H1 (cell line): ENCODE results near the gene CNTN6. TPM values are rescaled to one million over a fixed set of nuclear protein-coding genes. Genes with fewer than 3 reads are reported as not detected.

Source experiments
- CTCF ChIA-PET: fragments of 300-600 bp; sonication (Branson Sonifier 250); formaldehyde crosslinking; loops from one replicate; lab custom pipeline; 2021; ENCODE audit not compliant: partially characterized antibody; lab: Charles Lee
- POLR2A ChIA-PET: fragments of 300-600 bp; sonication (Branson Sonifier 250); formaldehyde crosslinking; loops from one replicate; lab custom pipeline; 2021; ENCODE audit warnings: inconsistent platforms; ENCODE audit not compliant: partially characterized antibody; lab: Charles Lee
- DNase-seq, 2 experiments: peaks; one replicate each; pipeline versions ENCODE4 v3.0.0 to v3.0.0-alpha.2; 2010 to 2022; ENCODE audit warnings: low spot score in 2 of 2, low read depth in 1 of 2, mixed read lengths in 1 of 2
- FAIRE-seq: peaks from 2 replicates; lab custom pipeline; 2011; peaks lifted over from hg19 to GRCh38; lab: Jason Lieb, UNC
- H2AFZ ChIP-seq: 2 replicates; pipeline ENCODE4 v1.8.1; 2012; ENCODE audit warnings: low read length, inconsistent platforms
- H2AK5ac ChIP-seq: 2 replicates; pipeline ENCODE4 v1.6.1; 2013; ENCODE audit warnings: low read depth, low read length
- H2BK120ac ChIP-seq: replicated peaks from 2 replicates; pipeline ENCODE3; 2013; ENCODE audit warnings: low read depth, low read length, inconsistent platforms
- H2BK12ac ChIP-seq: 2 replicates; pipeline ENCODE4 v1.6.1; 2013; ENCODE audit warnings: low read depth, low read length
- H2BK15ac ChIP-seq: 2 replicates; pipeline ENCODE4 v1.6.1; 2013; ENCODE audit warnings: low read length
- H2BK20ac ChIP-seq: 2 replicates; pipeline ENCODE4 v1.6.1; 2013; ENCODE audit warnings: low read length
- H2BK5ac ChIP-seq: 2 replicates; pipeline ENCODE4 v1.6.1; 2013; ENCODE audit warnings: low read depth, low read length
- H3K14ac ChIP-seq: 2 replicates; pipeline ENCODE4 v1.6.1; 2013; ENCODE audit warnings: inconsistent platforms; ENCODE audit not compliant: insufficient read length
- H3K18ac ChIP-seq: 2 replicates; pipeline ENCODE4 v1.6.1; 2013; ENCODE audit warnings: low read length; ENCODE audit errors: extremely low read depth
- H3K23ac ChIP-seq: 2 replicates; pipeline ENCODE4 v1.6.1; 2013; ENCODE audit warnings: inconsistent platforms; ENCODE audit not compliant: insufficient read length
- H3K23me2 ChIP-seq: 2 replicates; pipeline ENCODE4 v1.6.1; 2013; ENCODE audit warnings: low read depth, low read length
- H3K27ac ChIP-seq: 2 replicates; pipeline ENCODE4 v1.6.1; 2011; ENCODE audit warnings: low read depth, low read length, inconsistent platforms
- H3K27me3 ChIP-seq, 4 experiments: replicated peaks in 1 of 4; 1 replicate in 1 of 4; 2 replicates in 3 of 4; pipeline versions ENCODE4 v1.6.1 to v1.8.1; 2011 to 2013; ENCODE audit warnings: low read length in 3 of 4, mild to moderate bottlenecking in 3 of 4, inconsistent platforms in 2 of 4, mixed read lengths in 2 of 4, moderate library complexity in 1 of 4; ENCODE audit not compliant: control insufficient read depth in 3 of 4, insufficient read depth in 3 of 4; ENCODE audit errors: extremely low read depth in 1 of 4
- H3K36me3 ChIP-seq, 4 experiments: 2 replicates each; pipeline versions ENCODE4 v1.6.1 to v1.8.1; 2011 to 2013; ENCODE audit warnings: mild to moderate bottlenecking in 4 of 4, low read length in 3 of 4, moderate library complexity in 2 of 4, control low read depth in 1 of 4, inconsistent platforms in 1 of 4; ENCODE audit not compliant: insufficient read depth in 4 of 4, control insufficient read depth in 2 of 4
- H3K4ac ChIP-seq: replicated peaks from 2 replicates; pipeline ENCODE3; 2013; ENCODE audit warnings: low read length, low read depth, mixed read lengths, inconsistent platforms; ENCODE audit not compliant: insufficient read length
- H3K4me1 ChIP-seq, 4 experiments: replicated peaks in 1 of 4; 1 replicate in 1 of 4; 2 replicates in 3 of 4; pipeline versions ENCODE4 v1.6.1 to v1.8.1; 2011 to 2013; ENCODE audit warnings: low read length in 3 of 4, inconsistent platforms in 2 of 4, mixed read lengths in 1 of 4; ENCODE audit not compliant: insufficient read depth in 4 of 4, control insufficient read depth in 3 of 4
- H3K4me2 ChIP-seq, 2 experiments: 2 replicates each; pipeline versions ENCODE4 v1.6.1 to v1.8.1; 2011 to 2013; ENCODE audit warnings: low read depth in 2 of 2, low read length in 2 of 2, control low read depth in 1 of 2, inconsistent platforms in 1 of 2, mild to moderate bottlenecking in 1 of 2; ENCODE audit not compliant: insufficient read depth in 1 of 2
- H3K4me3 ChIP-seq, 4 experiments: fragments of 200-600, 300-600 bp in 1 of 4; sonication (generic), shearing (Covaris generic), sonication (Bioruptor Twin) in 1 of 4; 2 replicates each; pipeline versions ENCODE4 v1.5.1 to v1.8.1; 2011 to 2016; ENCODE audit warnings: low read length in 4 of 4, low read depth in 3 of 4, control low read depth in 2 of 4, inconsistent platforms in 2 of 4, mild to moderate bottlenecking in 2 of 4, mixed read lengths in 1 of 4, moderate library complexity in 1 of 4; ENCODE audit not compliant: insufficient read depth in 2 of 4; ENCODE audit errors: extremely low read depth in 1 of 4
- H3K56ac ChIP-seq: replicated peaks from 2 replicates; pipeline ENCODE3; 2013; ENCODE audit warnings: low read depth, mild to moderate bottlenecking, mixed read lengths, low read length, inconsistent platforms; ENCODE audit not compliant: insufficient read length
- H3K79me1 ChIP-seq: 2 replicates; pipeline ENCODE4 v1.6.1; 2013; ENCODE audit warnings: low read depth, low read length, control low read depth
- H3K79me2 ChIP-seq, 2 experiments: 2 replicates each; pipeline versions ENCODE4 v1.6.1 to v1.8.1; 2012 to 2013; ENCODE audit warnings: low read length in 2 of 2, mild to moderate bottlenecking in 2 of 2, inconsistent platforms in 1 of 2; ENCODE audit not compliant: insufficient read depth in 2 of 2, control insufficient read depth in 1 of 2
- H3K9ac ChIP-seq, 4 experiments: replicated peaks in 1 of 4; 1 replicate in 1 of 4; 2 replicates in 3 of 4; pipeline versions ENCODE4 v1.6.1 to v1.8.1; 2011 to 2013; ENCODE audit warnings: low read depth in 3 of 4, low read length in 3 of 4, control low read depth in 2 of 4, mild to moderate bottlenecking in 2 of 4, moderate library complexity in 2 of 4, inconsistent platforms in 1 of 4; ENCODE audit errors: extremely low read depth in 1 of 4
- H3K9me3 ChIP-seq, 2 experiments: 2 replicates each; pipeline versions ENCODE4 v1.6.1 to v1.8.1; 2012 to 2013; ENCODE audit warnings: mild to moderate bottlenecking in 2 of 2, moderate library complexity in 2 of 2, control low read depth in 1 of 2, inconsistent platforms in 1 of 2, low read depth in 1 of 2, low read length in 1 of 2, mixed read lengths in 1 of 2; ENCODE audit not compliant: insufficient read depth in 2 of 2
- H4K20me1 ChIP-seq, 2 experiments: replicated peaks in 1 of 2; 2 replicates each; pipeline versions ENCODE3 to v1.8.1; 2011 to 2013; ENCODE audit warnings: inconsistent platforms in 2 of 2, low read length in 2 of 2, mild to moderate bottlenecking in 1 of 2; ENCODE audit not compliant: insufficient read depth in 2 of 2, control insufficient read depth in 1 of 2
- H4K5ac ChIP-seq: 2 replicates; pipeline ENCODE4 v1.6.1; 2013; ENCODE audit warnings: low read length, low read depth, mixed read lengths, inconsistent platforms; ENCODE audit not compliant: insufficient read length
- H4K8ac ChIP-seq: 2 replicates; pipeline ENCODE4 v1.8.0; 2013; ENCODE audit warnings: mild to moderate bottlenecking, moderate library complexity, low read length, inconsistent platforms; ENCODE audit not compliant: insufficient read depth; ENCODE audit errors: extremely low read depth
- H4K91ac ChIP-seq: replicated peaks from 2 replicates; pipeline ENCODE3; 2013; ENCODE audit warnings: low read length, mixed read lengths, inconsistent platforms; ENCODE audit not compliant: insufficient read length
- CEBPB ChIP-seq: IDR thresholded peaks from 2 replicates; pipeline ENCODE4 v1.6.1; 2012; ENCODE audit warnings: low read depth, low read length
- CTCF ChIP-seq, 3 experiments: IDR thresholded peaks; 1 replicate in 2 of 3; 2 replicates in 1 of 3; pipeline versions ENCODE4 v1.5.1 to v1.6.1; 2011; ENCODE audit warnings: low read length in 3 of 3, mild to moderate bottlenecking in 3 of 3, inconsistent platforms in 2 of 3, low read depth in 1 of 3, moderate library complexity in 1 of 3; ENCODE audit not compliant: insufficient read depth in 1 of 3; ENCODE audit errors: control extremely low read depth in 1 of 3
- WGBS, 2 experiments: shearing (Covaris generic) in 1 of 2; methylation state at CpG; one replicate each; pipeline versions ENCODE4 v1.1.6 to v1.1.7; 2013 to 2015; ENCODE audit warnings: low lambda C conversion rate in 2 of 2, mixed read lengths in 2 of 2, inconsistent platforms in 1 of 2, low coverage in 1 of 2, missing lambda C conversion rate in 1 of 2; ENCODE audit not compliant: insufficient replicate concordance in 2 of 2, insufficient coverage in 1 of 2, insufficient read length in 1 of 2; ENCODE audit errors: extremely low coverage in 1 of 2, missing lambda C conversion rate in 1 of 2; 5-methylcytosine and 5-hydroxymethylcytosine counted together
- polyA plus RNA-seq, 7 experiments: library from polyadenylated mRNA; depleted of rRNA in 3 of 7; stranded (reverse) in 5 of 7; unstranded in 2 of 7; fragments of >200 nt in 5 of 7; fragments of 200-250 nt in 2 of 7; gene quantifications; 1 replicate in 5 of 7; 2 replicates in 1 of 7; 4 replicates in 1 of 7; pipeline versions ENCODE4 v1.2.1 to v1.2.3, GENCODE V29; 2011 to 2013; ENCODE audit warnings: missing spikeins in 2 of 7, mixed read lengths in 2 of 7
- total RNA-seq: library from RNA; stranded (reverse); fragmentation: NEBNext Ultra II Directional; extraction: Animal tissue kit (Norgen Biotek cat#: 25700); gene quantifications from 2 replicates; pipeline ENCODE4 v1.2.1, GENCODE V29; 2021

Gene CNTN6
- total and polyA plus RNA-seq, 2 of the 8 experiments (the other 6 are each of a cell fraction or from before 2014, with no cell fraction given): not detected

GRCh38 chr3:1072041-1072440, 20.8 kb upstream of the CNTN6 start:
- WGBS, 2 experiments: 94% methylated on average over 5 of the region's 5 CpGs; no CpG with 5 or more reads in 1 of the 2 experiments
- H4K5ac ChIP-seq: no peak overlapping the region

More at GRCh38 chr3:1072041-1072440, 20.8 kb upstream of the CNTN6 start:
- Histone ChIP-seq H3K27ac (no peak overlapping the region), H3K79me2 (no peaks in the 10 kb centered on the region), H2BK12ac (no peak overlapping the region), H3K14ac (no peak overlapping the region), H3K18ac (no peak overlapping the region), H3K9me3 (no peaks in the 10 kb centered on the region), H2AK5ac (no peak overlapping the region), H3K23me2 (no peaks in the 10 kb centered on the region), H3K23ac (no peak overlapping the region), H3K4ac (no peak overlapping the region), H2BK15ac (no peak overlapping the region), H3K4me3 (no peak overlapping the region), H3K27me3 (no peaks in the 10 kb centered on the region), H3K56ac (no peak overlapping the region), H3K79me1 (no peaks in the 10 kb centered on the region), H2BK120ac (no peak overlapping the region), H3K36me3 (no peaks in the 10 kb centered on the region), H2BK20ac (no peak overlapping the region), H2BK5ac (no peak overlapping the region), H2AFZ (no peak overlapping the region), H3K9ac (no peak overlapping the region), H4K91ac (no peak overlapping the region), H3K4me2 (no peak overlapping the region), H4K8ac (no peak overlapping the region), H4K20me1 (no peaks in the 10 kb centered on the region), H3K4me1 (no peaks in the 10 kb centered on the region)
- TF ChIP-seq CTCF (IDR thresholded peaks at IDR 0.05; ENCODE audit: control extremely low read depth in 1 of 3, insufficient read depth in 1 of 3, low read depth in 1 of 3, low read length in 3 of 3) (no peak), CEBPB (peak; percentile 54; the same call in 1 of the 2 replicates)
- ChIA-PET CTCF (interaction anchor here (0.7 to 1.2 kb wide), 2 partner anchors 8 to 1440 kb away, joined by 3 to 4 read pairs; no protein-coding TSS in a partner anchor), POLR2A (no interaction called here)
- DNase-seq (no peak), FAIRE-seq (no peak)
